Hypothalamus (tissue), 51 donors: ENCODE data around the gene ZNF212.

Experiments used
- DNase-seq, 51 donors: peaks; one replicate each; lab custom pipeline; 2025; lab: John Stamatoyannopoulos, UW

The ZNF212 gene

DNA sequence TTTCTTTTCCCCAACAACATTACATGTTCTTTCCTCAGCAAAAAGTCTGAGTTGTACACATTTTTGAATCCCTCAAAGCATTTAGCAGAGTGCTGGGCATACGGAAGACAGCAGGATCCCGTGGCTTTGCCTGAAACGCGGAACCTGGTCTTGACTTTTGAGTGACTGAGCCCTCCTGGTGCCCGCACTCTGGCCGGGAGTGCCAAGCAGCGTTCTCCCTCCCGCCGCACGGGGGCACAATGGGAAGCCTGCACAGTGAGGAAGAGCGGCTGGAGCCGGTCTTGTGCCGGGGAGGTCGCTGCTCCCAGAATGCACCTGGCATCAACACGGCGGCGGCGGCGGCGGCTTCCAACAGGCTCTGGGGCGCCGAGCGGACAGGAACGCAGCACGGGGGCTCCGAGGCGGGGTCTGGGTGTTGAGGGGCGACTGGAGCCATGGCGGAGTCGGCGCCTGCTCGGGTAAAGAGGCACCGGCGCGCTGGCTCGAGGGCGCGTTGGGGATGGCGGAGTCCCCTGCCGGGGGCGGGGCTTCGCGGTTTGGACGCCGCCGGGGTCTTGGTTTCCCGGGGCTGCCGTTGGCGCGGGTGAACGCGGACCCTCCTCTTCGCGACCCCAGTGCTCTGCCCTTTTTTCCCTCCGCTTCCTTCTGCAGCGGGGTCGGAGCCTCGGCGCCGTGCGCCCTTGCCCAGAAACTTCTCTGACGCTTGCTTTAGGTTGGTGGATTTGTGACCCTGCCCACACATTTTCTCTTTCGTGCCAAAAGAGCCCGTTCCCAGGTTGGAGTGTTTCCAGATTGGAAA lies at the start of gene ZNF212:
Gene ZNF212, plus strand, starts transcription at position 307 of the 799 bp plus-strand sequence. Its CDS starts 128 bp downstream, at position 435.
- DNase-seq, result peak; percentile 30 to 91 (median 84)

DNA sequence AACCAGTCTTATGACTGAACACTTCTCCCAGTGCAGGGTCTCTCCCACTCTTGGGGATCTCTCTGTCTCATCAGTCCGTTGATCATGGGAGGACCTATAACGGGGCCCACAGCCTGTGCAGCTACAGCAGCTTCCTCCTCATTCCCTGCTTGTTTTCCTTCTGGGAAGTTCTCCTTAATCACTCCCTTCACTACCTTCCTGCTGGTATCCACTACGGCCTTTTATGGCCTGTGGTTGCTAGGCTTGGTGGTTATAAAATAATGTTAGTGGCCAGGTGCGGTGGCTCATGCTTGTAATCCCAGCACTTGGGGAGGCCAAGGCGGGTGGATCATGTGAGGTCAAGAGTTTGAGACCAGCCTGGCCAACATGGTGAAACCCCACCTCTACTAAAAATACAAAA lies 47.6 kb upstream of the ZNF212 start:
- DNase-seq, result no peak

DNA sequence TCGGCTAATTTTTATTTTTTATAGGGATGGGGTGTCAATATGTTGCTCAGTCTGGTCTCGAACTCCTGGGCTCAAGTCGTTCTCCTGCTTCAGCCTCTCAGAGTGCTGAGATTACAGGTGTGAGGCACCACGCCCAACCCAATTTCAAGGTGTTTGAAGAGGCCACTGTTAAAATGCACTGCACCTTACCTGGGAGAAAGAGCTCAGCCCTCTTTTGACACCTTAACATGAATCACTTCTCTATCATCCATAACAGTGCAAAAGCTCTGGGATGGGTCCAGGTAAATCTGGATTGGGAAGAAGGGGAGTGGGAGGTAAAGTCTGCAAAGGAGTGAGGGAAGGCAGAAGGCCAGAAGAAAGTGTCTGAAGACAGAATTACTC lies 44.7 kb upstream of the ZNF212 start:
- no peak for DNase-seq

DNA sequence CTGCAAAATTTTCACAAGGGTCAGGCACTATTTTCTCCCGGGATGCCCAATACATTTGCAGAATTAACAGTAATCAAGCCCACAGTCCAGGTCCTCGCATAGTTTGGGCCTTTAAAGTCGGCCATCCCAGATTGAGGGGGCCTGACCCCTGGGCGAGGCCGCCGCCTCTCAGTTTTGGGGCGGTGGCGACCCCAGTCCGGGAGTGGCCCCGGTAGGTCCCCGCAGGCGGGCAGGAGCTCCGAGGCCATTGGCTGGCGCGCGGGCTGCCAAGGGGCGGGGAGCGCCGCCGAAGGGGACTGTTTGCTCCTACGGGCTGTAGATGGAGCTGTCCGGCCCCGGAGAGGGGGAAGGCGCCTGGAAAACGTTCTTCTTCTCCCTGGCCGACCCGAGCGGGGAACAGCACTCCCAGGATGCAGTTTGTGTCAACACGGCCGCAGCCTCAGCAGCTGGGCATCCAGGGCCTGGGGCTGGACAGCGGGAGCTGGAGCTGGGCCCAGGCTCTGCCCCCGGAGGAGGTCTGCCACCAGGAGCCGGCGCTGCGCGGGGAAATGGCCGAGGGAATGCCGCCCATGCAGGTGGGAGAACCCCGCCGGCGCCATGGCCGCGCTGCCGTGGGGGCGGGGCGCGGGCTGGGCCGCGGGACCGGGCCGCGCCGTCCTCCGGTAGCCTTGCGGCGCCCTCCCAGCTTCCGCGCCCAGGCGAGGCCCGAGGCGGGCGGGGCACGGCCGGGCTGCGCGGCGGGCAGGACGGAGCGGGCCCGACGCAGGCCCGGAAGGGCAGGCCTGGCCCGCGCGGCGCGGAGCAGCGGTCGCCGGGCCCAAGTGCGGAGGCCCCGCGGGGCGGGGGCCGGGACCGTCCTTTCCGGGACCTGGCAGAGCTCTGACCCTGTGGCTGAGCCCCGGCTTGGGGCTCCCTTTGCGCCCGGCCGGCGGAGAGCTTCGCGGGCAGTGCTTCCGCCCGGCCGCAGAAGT lies 44.0 kb upstream of the ZNF212 start, which contains the start of gene ZNF282:
Gene ZNF282, plus strand, starts transcription at position 367 of the 971 bp plus-strand sequence. Its CDS starts 44 bp downstream, at position 411.
- peak; percentile 35 to 92 (median 81) for DNase-seq

DNA sequence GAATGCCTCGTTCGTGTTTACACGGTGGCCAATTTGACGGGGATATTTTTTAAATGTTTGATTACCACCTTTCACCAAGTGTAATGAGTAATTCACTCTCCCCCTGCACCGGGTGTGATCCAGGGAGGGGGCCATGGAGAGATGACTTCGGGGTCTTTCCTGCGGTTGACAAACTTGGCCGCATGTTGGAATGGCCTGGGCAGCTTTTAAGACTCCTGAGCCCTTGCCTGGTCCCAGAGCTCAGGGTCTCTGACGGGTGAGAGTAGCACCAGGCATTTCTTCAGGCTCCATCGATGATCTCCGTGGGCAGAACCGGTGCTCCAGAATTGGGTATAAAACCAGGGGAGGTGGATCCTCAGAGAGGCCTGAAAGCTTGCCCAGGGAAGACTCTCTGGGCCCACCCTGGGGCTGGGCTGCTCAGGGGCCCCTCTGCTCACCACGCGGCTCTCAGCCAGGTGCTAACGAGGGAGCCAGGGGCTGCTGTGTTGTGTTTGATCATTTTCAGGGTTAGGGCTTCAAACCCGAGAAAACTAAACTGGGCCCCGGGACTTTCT lies 43.2 kb upstream of the ZNF212 start:
- DNase-seq, result peak in 4 of 51 donors; percentile 3 to 49 (median 22)

DNA sequence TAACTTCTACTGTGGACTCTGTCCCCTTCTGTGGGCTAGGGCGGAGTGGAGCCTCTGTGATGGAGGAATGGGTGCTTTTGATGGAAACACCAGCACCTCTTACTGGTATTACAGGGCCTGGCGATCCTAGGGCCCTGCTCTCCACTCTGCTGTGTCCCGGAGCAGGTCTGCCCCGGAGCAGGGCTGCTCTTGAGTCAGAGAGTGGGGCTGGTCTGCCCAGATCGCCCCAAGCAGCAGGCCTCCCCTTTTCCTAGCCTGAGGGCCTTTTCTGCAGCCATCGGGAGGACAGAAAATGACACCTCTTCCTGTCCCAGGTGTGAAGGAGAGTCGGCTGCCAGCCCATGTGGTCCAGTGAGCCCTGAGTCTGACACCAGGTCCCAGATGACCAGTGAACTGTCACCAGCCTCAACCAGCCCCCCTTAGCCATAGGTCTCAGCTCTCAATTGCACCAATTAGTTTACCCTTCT lies 42.7 kb upstream of the ZNF212 start:
- DNase-seq, result no peak

DNA sequence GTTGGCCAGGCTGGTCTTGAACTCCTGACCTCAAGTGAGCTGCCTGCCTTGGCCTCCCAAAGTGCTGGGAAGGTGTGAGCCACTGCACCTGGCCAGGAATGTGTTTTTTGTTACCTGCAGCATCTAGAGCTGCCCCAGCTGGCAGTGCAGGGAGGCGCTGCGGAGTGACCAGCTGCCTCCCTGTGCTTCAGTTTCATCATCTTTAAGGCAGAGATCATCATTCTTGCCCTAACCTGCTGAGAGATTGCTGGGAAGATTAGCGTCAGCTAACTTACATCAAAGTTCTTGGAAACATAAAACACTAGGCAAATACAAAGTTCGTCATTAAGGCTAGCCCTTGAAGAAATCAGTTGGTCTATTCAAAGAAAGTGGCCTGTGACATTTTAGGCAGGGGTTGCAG lies 41.8 kb upstream of the ZNF212 start:
- no peak for DNase-seq

DNA sequence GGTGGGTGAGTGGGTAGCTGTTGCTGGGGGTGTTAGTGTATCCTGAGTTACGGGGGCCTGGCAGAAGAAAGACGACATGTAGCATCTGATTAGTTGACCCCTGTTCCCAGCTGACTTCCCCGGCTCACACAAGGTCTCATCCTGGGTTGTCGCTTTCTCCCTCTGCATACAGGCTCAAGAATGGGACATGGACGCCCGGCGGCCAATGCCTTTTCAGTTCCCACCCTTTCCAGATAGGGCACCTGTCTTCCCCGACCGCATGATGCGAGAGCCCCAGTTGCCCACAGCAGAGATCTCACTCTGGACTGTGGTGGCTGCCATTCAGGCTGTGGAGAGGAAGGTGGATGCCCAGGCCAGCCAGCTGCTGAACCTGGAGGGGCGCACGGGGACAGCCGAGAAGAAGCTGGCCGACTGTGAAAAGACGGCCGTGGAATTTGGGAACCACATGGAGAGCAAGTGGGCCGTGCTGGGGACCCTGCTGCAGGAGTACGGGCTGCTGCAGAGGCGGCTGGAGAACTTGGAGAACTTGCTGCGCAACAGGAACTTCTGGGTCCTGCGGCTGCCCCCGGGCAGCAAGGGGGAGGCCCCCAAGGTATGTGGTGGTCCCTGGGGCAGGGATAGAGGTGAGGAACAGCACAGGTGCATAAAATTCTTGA lies 41.2 kb upstream of the ZNF212 start:
- DNase-seq, result no peak

DNA sequence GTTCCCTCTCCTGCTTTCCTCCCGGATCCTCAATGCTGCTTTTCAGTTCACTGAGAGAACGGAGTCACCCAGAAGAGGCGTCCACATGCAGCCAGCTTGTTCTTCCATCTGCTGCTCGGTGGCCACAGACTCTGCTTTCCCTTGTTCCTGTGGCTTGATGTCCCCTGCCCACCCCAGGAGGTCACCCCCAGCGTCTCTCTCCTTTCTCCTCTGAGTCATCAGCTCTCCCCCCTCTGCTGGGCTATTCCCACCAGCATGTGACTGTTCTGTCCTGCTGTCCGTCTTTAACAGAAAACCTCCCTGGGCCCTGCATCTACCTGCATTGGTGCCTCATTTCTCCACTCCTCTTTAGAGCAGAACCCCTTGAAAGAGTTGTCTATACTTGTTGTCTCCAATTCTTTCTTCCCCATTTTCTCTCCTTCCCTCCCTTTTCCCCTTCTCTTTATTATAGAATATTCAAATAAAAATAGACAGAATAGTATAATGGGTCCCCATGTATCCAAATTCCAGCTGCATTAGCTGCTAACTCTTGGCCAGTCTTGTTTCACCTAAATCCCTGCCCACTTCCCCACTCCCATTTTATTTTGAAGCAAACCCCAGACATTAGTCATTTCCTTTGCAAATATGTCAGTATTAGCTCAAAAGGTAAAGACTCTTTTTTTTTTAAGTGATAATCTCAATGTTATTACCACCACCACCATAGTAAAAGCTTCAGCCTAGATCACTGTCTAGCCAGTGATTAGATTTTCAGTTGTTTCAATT lies 40.0 kb upstream of the ZNF212 start:
- no peak for DNase-seq

DNA sequence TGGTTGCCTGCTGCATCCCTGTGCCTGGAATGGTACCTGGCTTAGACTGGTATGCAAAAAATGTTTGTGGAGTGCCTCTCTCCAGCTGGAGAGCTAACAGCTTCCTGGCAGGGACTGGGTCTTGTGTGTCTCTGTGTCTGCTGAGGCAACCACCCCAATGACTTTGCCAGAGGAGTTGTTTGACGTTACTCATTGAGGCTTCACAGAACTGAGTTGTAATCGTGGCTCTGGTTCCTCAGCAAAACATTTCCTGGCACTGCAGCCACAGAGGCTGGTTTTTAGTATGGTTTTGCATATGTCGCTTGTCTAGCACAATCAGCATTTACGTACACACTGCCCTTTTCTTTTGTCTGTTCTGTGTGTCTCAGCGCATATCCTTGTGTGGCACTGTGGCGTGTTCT lies 36.6 kb upstream of the ZNF212 start:
- peak in 1 of 51 donors; percentile 20 for DNase-seq

DNA sequence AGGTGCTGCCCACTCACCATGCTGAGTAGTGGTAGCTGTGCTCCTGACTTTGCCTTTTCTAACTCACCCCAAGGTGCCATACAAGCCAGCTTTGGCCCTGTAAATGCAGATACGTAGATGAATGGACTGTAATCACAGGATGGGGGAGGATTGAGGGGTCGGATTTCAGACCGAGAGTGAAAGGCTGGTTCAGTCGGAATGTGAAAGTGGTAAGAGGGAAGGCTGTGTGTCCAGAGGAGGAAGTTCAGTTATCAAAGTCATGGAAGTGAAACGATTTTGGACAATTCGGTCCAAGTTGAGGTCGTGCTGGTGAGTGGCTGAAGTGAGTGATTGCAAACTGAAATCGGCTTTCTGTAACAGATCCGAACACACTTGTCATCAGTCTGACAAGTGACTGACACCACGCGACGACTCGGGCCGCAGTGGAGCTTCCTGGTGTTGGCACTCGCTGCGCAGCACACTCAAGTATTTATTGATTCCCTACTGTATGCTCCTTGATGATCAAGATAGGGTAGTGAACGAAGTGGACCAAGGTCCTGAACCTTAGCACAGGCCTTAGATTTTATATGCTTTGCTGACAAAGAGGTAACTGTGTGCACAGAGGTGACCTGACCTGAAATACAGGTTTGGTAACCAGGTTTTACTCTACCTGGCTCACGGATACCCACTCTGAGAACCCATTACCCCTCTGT lies 33.6 kb upstream of the ZNF212 start:
- DNase-seq, result no peak

DNA sequence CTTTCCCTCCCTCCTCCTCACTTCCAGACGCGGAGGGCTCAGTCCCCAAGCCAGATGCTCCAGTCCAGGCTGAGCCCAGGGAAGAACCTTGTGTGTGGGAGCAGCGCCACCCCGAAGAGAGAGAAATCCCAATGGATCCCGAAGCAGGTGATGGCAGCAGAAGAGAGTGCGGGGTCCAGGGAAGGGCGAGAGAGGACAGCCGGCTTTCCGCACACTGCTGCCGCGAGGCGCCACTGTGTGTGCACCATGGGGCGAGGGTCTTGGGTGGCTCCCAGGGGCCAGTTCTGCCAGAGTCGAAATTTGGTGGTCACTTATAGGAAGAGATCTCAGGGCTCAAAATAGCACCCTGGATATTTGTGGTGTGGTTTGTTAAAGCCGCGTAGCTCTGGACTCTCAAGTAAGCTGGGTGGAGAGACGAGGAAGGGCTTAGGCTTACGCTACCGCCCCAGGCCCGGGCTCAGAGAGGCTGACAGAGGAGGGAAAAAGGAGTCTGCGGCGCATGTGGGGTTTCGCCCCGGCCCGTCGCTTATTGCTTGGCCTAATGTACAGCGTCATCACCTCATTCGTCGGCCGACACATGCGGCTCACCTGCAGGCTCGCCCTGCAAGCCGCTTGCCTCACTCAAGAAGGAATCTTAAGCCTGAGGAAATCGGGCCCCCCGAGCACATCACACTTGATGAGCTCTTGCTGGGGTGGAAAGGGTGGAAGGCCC lies 32.0 kb upstream of the ZNF212 start:
- DNase-seq, result no peak

DNA sequence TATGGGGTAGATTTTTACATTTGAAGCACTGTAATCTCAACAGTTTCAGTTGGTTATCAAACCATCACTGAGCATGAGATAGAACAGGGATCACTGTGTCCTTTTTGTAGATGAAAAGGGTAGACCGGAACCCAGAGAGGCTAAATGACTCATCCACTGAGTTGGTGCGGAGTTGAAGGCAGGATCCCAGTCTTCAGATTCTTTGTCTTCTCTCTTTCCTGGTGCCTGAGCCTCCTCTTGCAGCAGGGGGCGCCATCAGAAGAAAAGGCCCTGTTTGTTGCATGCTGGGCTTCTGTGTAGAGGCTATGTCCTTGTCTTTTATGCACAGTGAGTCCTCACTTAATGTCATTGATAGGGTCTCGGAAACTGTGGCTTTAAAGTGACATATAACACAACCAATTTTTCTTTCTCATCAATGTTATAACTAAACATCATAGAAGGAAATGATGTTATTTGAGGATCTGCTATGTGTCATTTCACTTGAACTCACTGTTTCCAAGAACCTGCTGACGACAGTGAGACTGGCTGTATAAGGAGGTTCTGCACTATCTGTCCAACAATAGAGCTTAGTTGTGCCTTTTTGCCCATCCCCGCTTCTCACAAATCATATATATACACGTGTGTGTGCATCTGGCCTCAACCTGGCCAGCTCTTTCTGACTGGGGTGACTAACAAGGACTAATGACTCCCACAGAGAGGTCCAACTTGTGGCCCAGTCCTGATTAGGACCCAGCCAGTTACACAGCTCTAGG lies 29.8 kb upstream of the ZNF212 start:
- DNase-seq, result peak in 5 of 51 donors; percentile 1 to 6 (median 3)

DNA sequence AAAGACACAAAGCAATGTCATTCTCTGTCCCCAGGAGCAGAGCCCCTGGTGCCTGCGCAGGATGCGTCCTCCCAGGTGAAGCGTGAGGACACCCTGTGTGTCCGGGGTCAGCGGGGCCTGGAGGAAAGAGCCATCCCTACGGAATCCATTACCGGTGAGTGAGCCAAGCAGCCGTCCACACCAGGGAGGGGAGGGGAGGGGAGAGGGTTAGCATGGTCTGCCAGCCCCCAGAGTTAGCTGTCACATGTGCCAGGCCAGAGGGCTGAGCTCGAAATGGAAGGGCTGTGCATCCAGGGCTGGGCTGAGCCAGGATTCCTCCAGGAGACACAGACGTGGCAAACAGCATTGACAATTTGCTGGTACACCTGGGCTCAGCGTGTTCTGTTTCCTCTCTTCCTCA lies 28.9 kb upstream of the ZNF212 start:
- DNase-seq, result no peak

DNA sequence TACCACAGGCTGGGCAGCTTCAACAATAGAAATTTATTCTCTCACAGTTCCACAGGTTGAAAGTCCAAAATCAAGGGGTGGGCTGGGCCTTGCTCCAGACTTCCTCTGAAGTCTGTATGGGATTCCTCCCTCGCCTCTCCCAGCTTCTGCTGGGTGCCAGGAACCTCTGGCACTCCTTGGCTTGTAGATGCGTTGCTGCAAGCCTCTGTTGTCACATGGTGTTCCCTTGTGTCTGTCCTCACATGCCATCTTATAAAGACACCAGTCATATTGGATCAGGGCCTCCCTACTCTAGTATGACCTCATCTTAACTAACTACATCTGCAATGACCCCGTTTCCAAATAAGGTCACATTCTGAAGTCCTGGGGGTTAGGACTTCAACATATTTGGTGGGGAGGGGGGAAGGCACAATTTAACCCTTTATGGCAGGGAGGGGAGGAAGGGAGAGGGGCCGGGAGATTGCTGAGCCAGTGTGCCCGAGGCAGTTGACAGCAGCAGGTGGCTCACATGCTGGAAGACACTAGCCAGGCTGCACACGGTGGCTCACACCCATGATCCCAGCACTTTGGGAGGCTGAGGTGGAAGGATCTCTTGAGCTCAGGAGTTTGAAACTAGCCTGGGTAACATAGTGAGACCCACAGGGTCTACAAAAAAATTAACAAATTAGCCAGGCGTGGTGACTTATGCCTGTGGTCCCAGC lies 25.3 kb upstream of the ZNF212 start:
- no peak for DNase-seq

DNA sequence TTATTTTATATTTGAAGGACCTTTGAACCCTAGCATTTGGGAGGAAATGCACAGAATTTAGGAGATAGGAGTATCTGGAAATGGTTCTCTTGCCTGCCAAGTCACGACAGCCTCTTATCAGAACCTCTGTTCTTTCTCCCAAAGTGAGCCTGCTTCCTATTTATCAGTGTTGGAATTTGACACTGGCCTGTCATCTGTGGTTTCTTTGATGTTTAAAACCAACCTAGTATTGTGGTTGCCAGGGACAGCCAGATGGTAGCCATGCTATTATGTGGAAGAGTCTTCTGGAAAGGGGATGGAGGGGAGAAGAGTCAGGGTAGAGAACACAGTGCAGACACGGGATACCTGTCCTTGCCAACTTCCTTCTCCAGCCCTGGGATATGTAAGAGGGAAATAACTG lies 23.0 kb upstream of the ZNF212 start:
- no peak for DNase-seq

DNA sequence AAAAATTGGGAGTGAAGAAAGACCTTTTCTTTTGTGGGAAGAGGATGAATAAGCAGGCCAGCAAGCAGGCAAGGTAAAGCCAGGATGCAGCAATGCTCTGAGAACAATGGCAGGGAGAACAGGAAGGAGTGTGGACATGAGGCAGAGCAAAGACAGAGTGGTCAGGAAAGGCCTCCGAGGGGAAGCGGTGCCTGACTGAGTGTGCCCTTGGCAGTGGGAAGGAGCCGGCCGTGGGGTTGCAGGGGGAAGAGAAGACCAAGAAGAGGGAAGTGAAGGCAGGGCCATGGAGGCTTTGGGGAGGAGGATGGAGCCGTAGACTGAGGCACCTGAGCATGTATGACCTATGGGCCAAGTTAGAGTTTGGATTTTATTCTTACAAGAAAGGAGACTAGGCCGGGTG lies 21.9 kb upstream of the ZNF212 start:
- no peak for DNase-seq
